Breast epithelium (tissue), 4 donors: ENCODE data around the gene CDC14B. TPM values are rescaled to one million over a fixed set of nuclear protein-coding genes. Genes with fewer than 3 reads are reported as not detected.
A peak's percentile ranks its signal among the peaks of the same experiment; 100 is the strongest.

ENCODE experiments used
- DNase-seq, 2 donors: peaks; one replicate each; pipeline ENCODE4 v3.0.0-alpha.2; 2019; ENCODE audit warnings: low spot score in 2 of 2
- H3K27ac ChIP-seq, 2 donors: fragments of 200-600 bp; sonication (generic) in 1 of 2; one replicate each; pipeline ENCODE4 v1.5.1; 2016 to 2019; ENCODE audit warnings: mild to moderate bottlenecking in 1 of 2
- H3K27me3 ChIP-seq, 2 donors: fragments of 200-600 bp; sonication (generic) in 1 of 2; one replicate each; pipeline versions ENCODE4 v1.5.1 to v1.6.0; 2017 to 2019; ENCODE audit warnings: control low read depth in 1 of 2, mild to moderate bottlenecking in 1 of 2
- H3K36me3 ChIP-seq: fragments of 200-600 bp; one replicate; pipeline ENCODE4 v1.5.1; 2019
- H3K4me1 ChIP-seq, 2 donors: fragments of 200-600 bp; sonication (generic); one replicate each; pipeline ENCODE4 v1.5.1; 2016 to 2019; ENCODE audit warnings: control low read depth in 1 of 2
- H3K4me3 ChIP-seq, 3 donors: fragments of 200-600 bp; sonication (generic); 1 replicate in 2 of 3; 2 replicates in 1 of 3; pipeline ENCODE4 v1.5.1; 2016 to 2019; ENCODE audit warnings: mild to moderate bottlenecking in 3 of 3, moderate library complexity in 2 of 3
- H3K9me3 ChIP-seq, 2 donors: fragments of 200-600 bp; sonication (generic) in 1 of 2; one replicate each; pipeline ENCODE4 v1.5.1; 2016 to 2019; ENCODE audit warnings: control low read depth in 1 of 2
- POLR2A ChIP-seq: fragments of 450-650 bp; IDR thresholded peaks from one replicate; pipeline ENCODE4 v1.6.1; 2016; ENCODE audit warnings: antibody characterized with exemption, mild to moderate bottlenecking, moderate library complexity
- POLR2AphosphoS5 ChIP-seq, 3 donors: sonication (generic); formaldehyde crosslinking; IDR thresholded peaks; one replicate each; pipeline ENCODE4 v1.6.1; 2017; ENCODE audit warnings: antibody characterized with exemption in 3 of 3
- intact Hi-C: fragments of 100-400 bp; cut with DNase I; formaldehyde crosslinking; loops from one replicate; pipeline ENCODE4 v1.15.1; 2023; ENCODE audit warnings: low total_unique reads
- total RNA-seq, 3 donors: library from RNA; depleted of rRNA; stranded (reverse); fragments of >200 nt; gene quantifications; one replicate each; pipeline ENCODE4 v1.1.0, GENCODE V29; 2016
- TF ChIP-seq, protein P1 (sequence below), 3 donors: fragments of 450-650 bp; IDR thresholded peaks; one replicate each; pipeline ENCODE4 v1.5.1; 2016 to 2017; ENCODE audit warnings: antibody characterized with exemption in 3 of 3, mild to moderate bottlenecking in 3 of 3, moderate library complexity in 3 of 3

The CDC14B gene
- total RNA-seq, 3 donors from 2014 or later = 22.0 to 33.4 (median 23.9) TPM

DNA sequence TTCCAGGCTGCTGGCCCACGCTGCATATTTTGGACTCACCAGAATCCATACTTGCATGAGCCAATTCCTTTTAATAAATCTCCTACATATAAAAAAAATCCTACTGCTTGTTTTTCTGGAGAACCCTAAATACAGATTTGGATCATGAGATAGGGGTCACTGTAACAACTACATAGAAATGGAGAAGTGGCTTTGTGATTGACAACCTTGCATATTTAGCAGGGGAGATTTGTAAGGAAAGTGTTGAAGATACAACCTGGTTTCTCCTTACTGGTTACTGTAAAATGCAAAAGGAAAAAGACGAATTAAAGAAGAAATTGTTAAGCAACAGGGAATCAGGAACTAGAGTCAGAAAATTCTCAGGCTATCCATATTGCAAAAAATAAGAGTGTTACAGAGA, 94.9 kb downstream of the CDC14B start:
- no peaks in the 10 kb centered on the region for H3K27me3 ChIP-seq
- intact Hi-C loops = no loop called here
- no peak overlapping the region for H3K27ac ChIP-seq
- no peak for DNase-seq
- TF ChIP-seq, protein P1, sequence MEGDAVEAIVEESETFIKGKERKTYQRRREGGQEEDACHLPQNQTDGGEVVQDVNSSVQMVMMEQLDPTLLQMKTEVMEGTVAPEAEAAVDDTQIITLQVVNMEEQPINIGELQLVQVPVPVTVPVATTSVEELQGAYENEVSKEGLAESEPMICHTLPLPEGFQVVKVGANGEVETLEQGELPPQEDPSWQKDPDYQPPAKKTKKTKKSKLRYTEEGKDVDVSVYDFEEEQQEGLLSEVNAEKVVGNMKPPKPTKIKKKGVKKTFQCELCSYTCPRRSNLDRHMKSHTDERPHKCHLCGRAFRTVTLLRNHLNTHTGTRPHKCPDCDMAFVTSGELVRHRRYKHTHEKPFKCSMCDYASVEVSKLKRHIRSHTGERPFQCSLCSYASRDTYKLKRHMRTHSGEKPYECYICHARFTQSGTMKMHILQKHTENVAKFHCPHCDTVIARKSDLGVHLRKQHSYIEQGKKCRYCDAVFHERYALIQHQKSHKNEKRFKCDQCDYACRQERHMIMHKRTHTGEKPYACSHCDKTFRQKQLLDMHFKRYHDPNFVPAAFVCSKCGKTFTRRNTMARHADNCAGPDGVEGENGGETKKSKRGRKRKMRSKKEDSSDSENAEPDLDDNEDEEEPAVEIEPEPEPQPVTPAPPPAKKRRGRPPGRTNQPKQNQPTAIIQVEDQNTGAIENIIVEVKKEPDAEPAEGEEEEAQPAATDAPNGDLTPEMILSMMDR (IDR thresholded peaks at IDR 0.05) = no peak
- TF ChIP-seq POLR2AphosphoS5 (IDR thresholded peaks at IDR 0.05) = no peak
- no peak for TF ChIP-seq POLR2A
- H3K9me3 ChIP-seq = no peaks in the 10 kb centered on the region
- H3K4me3 ChIP-seq = no peak overlapping the region
- no peaks in the 10 kb centered on the region for H3K36me3 ChIP-seq
- H3K4me1 ChIP-seq = peaks cover 0 to 3% of the 10 kb centered on the region in 2 donors

DNA sequence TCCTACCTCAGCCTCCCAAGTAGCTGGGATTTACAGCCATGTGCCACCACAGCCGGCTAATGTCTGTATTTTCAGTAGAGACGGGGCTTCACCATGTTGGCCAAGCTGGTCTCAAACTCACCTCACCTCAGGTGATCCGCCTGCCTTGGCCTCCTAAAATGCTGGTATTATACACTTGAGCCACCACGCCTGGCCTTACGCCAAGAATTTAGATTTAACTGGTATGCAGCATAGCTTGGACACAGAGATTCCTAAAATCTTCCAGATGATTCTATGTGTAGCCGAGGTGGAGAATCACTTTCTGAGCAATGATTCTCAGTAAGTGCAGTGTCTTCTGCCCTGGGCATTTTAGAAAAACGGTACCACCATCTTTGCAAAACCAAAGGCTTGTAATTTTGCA, 95.6 kb downstream of the CDC14B start:
- Histone ChIP-seq H3K36me3 (no peaks in the 10 kb centered on the region), H3K9me3 (no peaks in the 10 kb centered on the region), H3K27ac (peak overlapping the region in 1 of 2 donors; percentile 54), H3K4me1 (peaks cover 0 to 3% of the 10 kb centered on the region in 2 donors), H3K4me3 (no peak overlapping the region), H3K27me3 (no peaks in the 10 kb centered on the region)
- no peak for TF ChIP-seq POLR2A
- TF ChIP-seq POLR2AphosphoS5 (IDR thresholded peaks at IDR 0.05) = no peak
- TF ChIP-seq, protein P1 (IDR thresholded peaks at IDR 0.05) = no peak
- no peak for DNase-seq
- intact Hi-C loops = no loop called here

DNA sequence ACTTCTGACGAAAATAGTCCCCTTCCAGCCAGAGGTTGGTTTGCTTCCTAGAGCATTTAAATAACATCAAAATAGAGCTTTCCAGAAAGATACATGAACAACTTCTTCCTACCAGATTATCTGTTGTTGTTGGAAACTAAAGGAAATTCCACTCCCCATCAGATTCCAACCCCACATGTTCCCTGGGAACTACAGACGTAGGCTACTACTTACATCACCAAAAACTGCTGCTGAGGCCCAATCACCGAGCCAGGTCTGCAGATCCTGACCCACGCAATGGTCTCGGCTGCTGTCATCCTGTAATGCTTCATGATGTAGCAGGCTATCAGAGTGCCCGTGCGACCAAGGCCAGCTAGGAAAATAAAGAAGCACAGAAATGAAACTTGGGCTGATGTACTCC, 96.3 kb downstream of the CDC14B start:
- H3K4me1 ChIP-seq = peaks cover 0 to 3% of the 10 kb centered on the region in 2 donors
- no peaks in the 10 kb centered on the region for H3K9me3 ChIP-seq
- intact Hi-C loops = no loop called here
- TF ChIP-seq POLR2A = no peak
- TF ChIP-seq POLR2AphosphoS5 (IDR thresholded peaks at IDR 0.05) = no peak
- TF ChIP-seq, protein P1 (IDR thresholded peaks at IDR 0.05) = no peak
- peak overlapping the region; percentile 22 to 54 for H3K27ac ChIP-seq
- no peak for DNase-seq
- H3K4me3 ChIP-seq = no peak overlapping the region
- no peaks in the 10 kb centered on the region for H3K27me3 ChIP-seq
- no peaks in the 10 kb centered on the region for H3K36me3 ChIP-seq

DNA sequence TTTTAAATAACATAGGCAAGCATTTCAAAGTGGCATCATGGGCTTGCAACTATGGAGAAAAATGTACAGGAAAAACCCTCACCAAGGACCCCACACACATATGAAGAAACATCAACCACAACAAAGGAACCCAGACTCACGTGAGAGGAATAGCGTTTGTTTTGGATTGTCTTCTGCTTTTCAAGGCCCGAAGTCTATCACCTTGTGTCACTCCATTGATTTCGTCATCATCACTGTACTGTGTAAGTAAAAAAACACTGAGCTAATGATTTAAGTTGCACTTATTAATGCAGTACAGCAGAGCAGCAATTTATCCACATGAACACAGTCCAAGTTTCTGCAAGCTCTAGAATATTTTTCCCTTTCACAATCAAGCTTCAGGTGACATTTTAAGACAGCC, 97.3 kb downstream of the CDC14B start:
- no peaks in the 10 kb centered on the region for H3K9me3 ChIP-seq
- H3K36me3 ChIP-seq = no peaks in the 10 kb centered on the region
- no peaks in the 10 kb centered on the region for H3K27me3 ChIP-seq
- no peak overlapping the region for H3K27ac ChIP-seq
- intact Hi-C loops = no loop called here
- DNase-seq = no peak
- peaks cover 0 to 3% of the 10 kb centered on the region in 2 donors for H3K4me1 ChIP-seq
- TF ChIP-seq POLR2AphosphoS5 (IDR thresholded peaks at IDR 0.05) (no peak), POLR2A (no peak)
- TF ChIP-seq, protein P1 (IDR thresholded peaks at IDR 0.05) = no peak
- H3K4me3 ChIP-seq = no peak overlapping the region

DNA sequence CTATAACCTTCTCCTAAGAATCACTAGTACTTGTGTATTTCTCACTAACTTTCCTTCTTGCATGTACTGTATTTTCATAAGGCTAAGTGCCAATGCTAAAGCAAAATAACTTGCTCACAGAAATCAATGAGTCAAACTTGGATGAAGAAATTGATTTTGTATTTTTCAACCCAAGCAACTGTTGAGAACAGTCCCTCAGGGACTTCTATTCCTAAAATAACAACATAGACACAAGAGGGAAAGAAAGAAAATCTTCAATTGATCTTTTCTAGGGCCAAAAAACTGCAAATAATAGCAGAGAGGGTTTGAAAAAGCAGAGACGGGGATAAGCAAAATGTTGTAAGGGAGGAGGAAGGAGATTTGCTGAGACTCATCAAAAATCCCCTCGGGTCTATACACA, 99.9 kb downstream of the CDC14B start:
- peak overlapping the region; percentile 34 to 56 for H3K27ac ChIP-seq
- TF ChIP-seq POLR2A (no peak), POLR2AphosphoS5 (IDR thresholded peaks at IDR 0.05) (no peak)
- TF ChIP-seq, protein P1 (IDR thresholded peaks at IDR 0.05) = no peak
- no peaks in the 10 kb centered on the region for H3K9me3 ChIP-seq
- H3K4me3 ChIP-seq = no peak overlapping the region
- no peaks in the 10 kb centered on the region for H3K36me3 ChIP-seq
- H3K27me3 ChIP-seq = no peaks in the 10 kb centered on the region
- no peak for DNase-seq
- intact Hi-C loops = no loop called here
- peaks cover 0 to 3% of the 10 kb centered on the region in 2 donors for H3K4me1 ChIP-seq
